LHCN-M2 (cell line): Measurements from ENCODE around the gene COL23A1. TPM values are rescaled to one million over a fixed set of nuclear protein-coding genes. Genes with fewer than 3 reads are reported as not detected.
A peak's percentile ranks its signal among the peaks of the same experiment; 100 is the strongest.

Source experiments
- DNase-seq: peaks from one replicate; pipeline ENCODE4 v3.0.0-alpha.2; 2012; ENCODE audit warnings: low read depth
- total RNA-seq: library from RNA; depleted of rRNA; stranded (reverse); fragments of >200 nt; gene quantifications from 2 replicates; pipeline ENCODE4 v1.2.3, GENCODE V29; 2014

COL23A1 gene
- total RNA-seq, 1 experiment from 2014 or later: not detected

- no peak for DNase-seq
Measured at GRCh38 chr5:178212241-178213002, 377.8 kb downstream of the COL23A1 start.

- no peak for DNase-seq
Measured at GRCh38 chr5:178211095-178212048, 378.8 kb downstream of the COL23A1 start.

GRCh38 chr5:178210686-178211085 lies 379.5 kb downstream of the COL23A1 start:
- DNase-seq: no peak

GRCh38 chr5:178210073-178210535 lies 380.1 kb downstream of the COL23A1 start:
- no peak for DNase-seq

DNA sequence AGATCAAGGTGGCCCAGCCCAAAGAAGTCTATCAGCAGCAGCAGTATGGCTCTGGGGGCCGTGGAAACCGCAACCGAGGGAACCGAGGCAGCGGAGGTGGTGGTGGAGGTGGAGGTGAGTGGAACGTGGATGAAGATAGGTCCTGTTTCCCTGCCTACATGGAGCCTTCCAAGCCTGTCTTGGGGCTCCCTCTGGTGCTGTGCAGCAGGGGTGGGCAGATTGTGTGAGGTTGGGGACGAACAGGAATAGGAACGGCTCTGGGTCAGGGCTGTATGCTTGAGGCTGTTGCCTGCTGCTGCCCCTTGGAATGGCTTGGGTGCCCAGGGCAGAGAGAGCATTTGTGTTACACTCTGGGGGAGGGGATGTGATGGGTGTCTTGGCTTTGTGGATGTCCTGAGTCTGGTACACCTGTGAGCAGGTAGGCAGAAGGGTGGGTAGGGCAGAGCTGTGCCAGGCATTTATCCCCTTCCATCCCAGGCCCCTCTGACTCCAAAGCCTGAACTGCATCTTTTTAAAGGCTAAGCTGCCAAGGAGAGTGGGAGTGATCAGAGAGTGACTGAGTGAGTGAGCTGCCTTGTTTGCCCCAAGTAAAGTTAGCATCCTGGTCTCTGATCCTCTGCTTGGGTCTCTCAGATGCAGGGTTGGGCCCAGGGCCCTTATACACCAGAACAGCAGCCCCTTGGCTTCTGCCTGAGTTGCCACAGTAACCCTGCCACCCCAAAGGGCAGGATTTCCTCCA lies 380.7 kb downstream of the COL23A1 start:
- DNase-seq: no peak

- no peak for DNase-seq
Measured at GRCh38 chr5:178208540-178209227, 381.5 kb downstream of the COL23A1 start.

DNA sequence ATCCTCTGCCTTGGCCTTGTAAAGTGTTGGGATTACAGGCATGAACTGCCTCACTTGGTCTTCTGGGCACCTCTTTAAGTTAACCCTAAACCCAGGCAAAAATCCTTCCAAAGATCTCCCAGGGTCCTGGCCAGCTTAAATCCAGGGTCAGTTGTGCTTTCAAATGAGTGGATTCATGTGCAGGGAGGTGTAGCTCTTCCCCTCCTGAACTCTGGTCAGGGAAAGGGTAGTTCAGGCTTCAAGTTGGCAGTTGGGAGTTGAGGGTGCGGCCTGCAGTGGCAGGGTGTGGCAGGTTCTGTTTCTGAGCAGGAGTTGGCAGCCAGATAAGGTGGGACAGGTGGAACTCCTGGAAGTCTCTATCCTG lies 382.3 kb downstream of the COL23A1 start:
- no peak for DNase-seq

GRCh38 chr5:178207183-178207916 lies 382.8 kb downstream of the COL23A1 start:
- DNase-seq: no peak

- DNase-seq: peak; percentile 38
Measured at GRCh38 chr5:178206166-178207101, 383.8 kb downstream of the COL23A1 start.

GRCh38 chr5:178205749-178206047 lies 384.5 kb downstream of the COL23A1 start:
- no peak for DNase-seq

- DNase-seq: peak; percentile 74
Measured at GRCh38 chr5:178204935-178205748, 385.1 kb downstream of the COL23A1 start.

- DNase-seq: peak; percentile 94
Measured at GRCh38 chr5:178204182-178204934, 385.8 kb downstream of the COL23A1 start, which contains the start of gene HNRNPAB. Gene HNRNPAB (plus strand): TSS chr5:178204533. CDS start chr5:178204838, 305 bp downstream.

- DNase-seq: no peak
Measured at GRCh38 chr5:178203670-178204181, 386.5 kb downstream of the COL23A1 start.

DNA sequence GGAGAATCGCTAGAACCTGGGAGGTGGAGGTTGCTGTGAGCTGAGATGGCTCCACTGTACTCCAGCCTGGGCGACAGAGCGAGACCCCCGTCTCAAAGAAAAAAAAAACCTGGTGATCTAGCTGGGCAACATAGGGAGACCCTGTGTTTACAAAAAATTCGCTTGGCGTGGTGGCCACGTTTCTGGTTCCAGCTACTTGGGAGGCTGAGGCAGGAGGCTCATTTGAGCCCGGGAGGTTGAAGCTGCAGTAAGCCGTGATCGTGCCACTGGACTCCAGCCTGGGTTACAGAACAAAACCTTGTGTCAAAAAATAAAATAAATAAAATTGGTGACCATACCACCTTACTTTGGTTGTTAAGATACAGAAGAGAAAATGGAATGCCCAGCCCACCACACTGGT lies 387.7 kb downstream of the COL23A1 start:
- DNase-seq: no peak

GRCh38 chr5:178201927-178202235 lies 388.3 kb downstream of the COL23A1 start:
- no peak for DNase-seq

DNA sequence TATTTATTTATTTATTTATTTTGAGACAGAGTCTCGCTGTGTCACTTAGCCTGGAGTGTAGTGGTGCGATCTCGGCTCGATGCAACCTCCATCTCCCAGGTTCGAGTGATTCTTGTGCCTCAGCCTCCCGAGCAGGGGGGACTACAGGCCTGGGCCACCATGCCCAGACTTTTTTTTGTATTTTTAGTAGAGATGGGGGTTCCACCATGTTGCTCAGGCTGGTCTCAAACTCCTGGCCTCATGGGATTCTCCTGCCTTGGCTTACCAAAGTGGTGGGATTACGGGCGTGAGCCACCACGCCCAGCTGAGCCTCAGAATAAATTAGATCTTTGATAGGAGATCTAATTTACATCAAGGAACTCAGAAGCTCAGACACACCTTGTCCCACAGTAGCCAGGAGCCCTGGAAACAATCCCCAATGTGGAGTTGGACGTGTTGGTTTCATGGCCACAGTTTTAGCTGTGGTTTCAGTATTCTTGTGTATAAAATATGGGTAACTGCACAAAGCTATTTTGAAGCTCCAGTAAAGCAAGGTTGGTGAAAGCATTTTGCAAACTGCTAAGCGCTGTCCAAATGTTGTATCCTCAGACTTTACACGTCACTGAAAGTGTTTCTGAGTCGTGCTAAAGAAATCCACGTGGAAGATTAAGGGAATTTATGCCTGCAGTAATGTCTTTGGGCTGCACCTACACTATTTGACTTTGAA lies 388.8 kb downstream of the COL23A1 start:
- DNase-seq: no peak
